SK-N-SH (cell line): ENCODE results near the gene MET. TPM values are rescaled to one million over a fixed set of nuclear protein-coding genes. Genes with fewer than 3 reads are reported as not detected.

Source experiments
- CTCF ChIA-PET: fragments of 300-600, 350-600 bp; formaldehyde crosslinking; extraction: SDS; loops from one replicate; lab custom pipeline; 2021; lab: Yijun Ruan, JAX
- POLR2A ChIA-PET: fragments of 350-600 bp; sonication (Branson Sonifier 250); formaldehyde crosslinking; extraction: SDS; loops from one replicate; lab custom pipeline; 2020; ENCODE audit warnings: antibody characterized with exemption, inconsistent platforms; lab: Yijun Ruan, JAX
- DNase-seq: peaks from one replicate; pipeline ENCODE4 v3.0.0; 2012
- H2AFZ ChIP-seq: fragments of 200-600 bp; sonication (generic); 2 replicates; pipeline ENCODE4 v1.8.1; 2016; ENCODE audit warnings: antibody characterized with exemption, mild to moderate bottlenecking, low read depth
- H3F3A ChIP-seq: fragments of 200-600 bp; sonication (generic); replicated peaks from 2 replicates; pipeline ENCODE3; 2016; ENCODE audit warnings: antibody characterized with exemption, mild to moderate bottlenecking; ENCODE audit not compliant: insufficient read depth
- H3K27ac ChIP-seq, 2 experiments: fragments of 200-500 bp in 1 of 2; fragments of 200-600 bp in 1 of 2; sonication (Bioruptor generic) in 1 of 2; sonication (generic), shearing (Covaris generic) in 1 of 2; 2 replicates each; pipeline versions ENCODE4 v1.5.1 to v1.6.1; 2014 to 2016; ENCODE audit warnings: low read depth in 2 of 2, inconsistent platforms in 1 of 2, low read length in 1 of 2, mild to moderate bottlenecking in 1 of 2, mixed read lengths in 1 of 2
- H3K27me3 ChIP-seq: fragments of 200-600 bp; sonication (generic), shearing (Covaris generic); 2 replicates; pipeline ENCODE4 v1.6.1; 2016; ENCODE audit warnings: mixed run types; ENCODE audit not compliant: insufficient read depth
- H3K36me3 ChIP-seq, 2 experiments: fragments of 200-500 bp in 1 of 2; fragments of 200-600 bp in 1 of 2; sonication (Bioruptor generic) in 1 of 2; sonication (generic) in 1 of 2; replicated peaks in 1 of 2; 2 replicates each; pipeline versions ENCODE3 to v1.5.1; 2014 to 2016; ENCODE audit warnings: low read length in 1 of 2, mild to moderate bottlenecking in 1 of 2; ENCODE audit not compliant: insufficient read depth in 2 of 2, control insufficient read depth in 1 of 2
- H3K4me1 ChIP-seq, 2 experiments: fragments of 200-500 bp in 1 of 2; fragments of 200-600 bp in 1 of 2; sonication (Bioruptor generic) in 1 of 2; sonication (generic), shearing (Covaris generic) in 1 of 2; 2 replicates each; pipeline versions ENCODE4 v1.5.1 to v1.6.1; 2014 to 2016; ENCODE audit warnings: low read depth in 1 of 2, low read length in 1 of 2, mixed run types in 1 of 2; ENCODE audit not compliant: insufficient read depth in 2 of 2, control insufficient read depth in 1 of 2
- H3K4me2 ChIP-seq: fragments of 200-600 bp; sonication (generic), shearing (Covaris generic); 2 replicates; pipeline ENCODE4 v1.6.1; 2017; ENCODE audit warnings: mixed run types
- H3K4me3 ChIP-seq, 2 experiments: fragments of 200-500 bp in 1 of 2; fragments of 200-600 bp in 1 of 2; sonication (Bioruptor generic) in 1 of 2; sonication (generic), shearing (Covaris generic) in 1 of 2; 2 replicates each; pipeline versions ENCODE4 v1.5.1 to v1.8.1; 2014 to 2016; ENCODE audit warnings: low read depth in 2 of 2, inconsistent platforms in 1 of 2, low read length in 1 of 2, mild to moderate bottlenecking in 1 of 2, mixed read lengths in 1 of 2, moderate library complexity in 1 of 2
- H3K79me2 ChIP-seq: fragments of 200-600 bp; sonication (generic); 2 replicates; pipeline ENCODE4 v1.8.1; 2017; ENCODE audit warnings: mild to moderate bottlenecking; ENCODE audit not compliant: insufficient read depth
- H3K9ac ChIP-seq: fragments of 200-600 bp; sonication (generic); 2 replicates; pipeline ENCODE4 v1.6.1; 2017; ENCODE audit warnings: mixed run types
- H3K9me2 ChIP-seq: fragments of 200-600 bp; sonication (generic); 2 replicates; pipeline ENCODE4 v1.6.1; 2017; ENCODE audit warnings: mixed run types
- H3K9me3 ChIP-seq: fragments of 200-600 bp; sonication (generic); 2 replicates; pipeline ENCODE4 v1.6.1; 2017; ENCODE audit warnings: mixed run types, mild to moderate bottlenecking, moderate library complexity
- H4K20me1 ChIP-seq: fragments of 200-600 bp; sonication (generic); 2 replicates; pipeline ENCODE4 v1.6.1; 2017; ENCODE audit warnings: mild to moderate bottlenecking, mixed run types; ENCODE audit not compliant: insufficient read depth
- EP300 ChIP-seq, 2 experiments: IDR thresholded peaks; 2 replicates each; pipeline versions ENCODE4 v1.4.0 to v1.6.1; 2012; ENCODE audit warnings: borderline replicate concordance in 1 of 2, low read depth in 1 of 2, low read length in 1 of 2
- EZH2phosphoT487 ChIP-seq: fragments of 200-600 bp; sonication (generic); IDR thresholded peaks from 2 replicates; pipeline ENCODE4 v1.6.1; 2017; ENCODE audit warnings: low read depth, mixed run types, mild to moderate bottlenecking, antibody characterized with exemption, moderate library complexity, borderline replicate concordance
- FOXJ3 ChIP-seq: sonication (generic); formaldehyde crosslinking; IDR thresholded peaks from 2 replicates; pipeline ENCODE4 v1.5.1; 2020; ENCODE audit warnings: mild to moderate bottlenecking, missing genetic modification reagents
- GATA2 ChIP-seq: sonication (generic); formaldehyde crosslinking; IDR thresholded peaks from 2 replicates; pipeline ENCODE4 v1.5.0; 2020; ENCODE audit warnings: mild to moderate bottlenecking, missing genetic modification reagents
- MEF2A ChIP-seq: IDR thresholded peaks from 2 replicates; pipeline ENCODE4 v1.4.0; 2012; ENCODE audit warnings: low read depth, borderline replicate concordance
- MXI1 ChIP-seq: IDR thresholded peaks from 2 replicates; pipeline ENCODE4 v1.6.1; 2012; ENCODE audit warnings: mild to moderate bottlenecking, low read depth, low read length, improper control_type of control experiment
- PBX3 ChIP-seq: IDR thresholded peaks from 2 replicates; pipeline ENCODE4; 2012
- POLR2AphosphoS5 ChIP-seq: IDR thresholded peaks from 2 replicates; pipeline ENCODE4 v1.6.1; 2012; ENCODE audit warnings: low read depth, low read length
- REST ChIP-seq: IDR thresholded peaks from 2 replicates; pipeline ENCODE4 v1.6.1; 2012; ENCODE audit warnings: mild to moderate bottlenecking, low read depth, low read length, moderate library complexity
- RFX5 ChIP-seq: IDR thresholded peaks from 2 replicates; pipeline ENCODE4 v1.6.1; 2012; ENCODE audit warnings: mild to moderate bottlenecking, improper control_type of control experiment, low read length
- TCF12 ChIP-seq: IDR thresholded peaks from 2 replicates; pipeline ENCODE4 v1.4.0; 2012
- TEAD4 ChIP-seq: IDR thresholded peaks from 2 replicates; pipeline ENCODE4 v1.4.0; 2012; ENCODE audit warnings: mild to moderate bottlenecking, borderline replicate concordance; ENCODE audit not compliant: insufficient read depth
- USF1 ChIP-seq: IDR thresholded peaks from 2 replicates; pipeline ENCODE4 v1.4.0; 2012; ENCODE audit warnings: low read depth, borderline replicate concordance
- ZBTB33 ChIP-seq: IDR thresholded peaks from 2 replicates; pipeline ENCODE4 v1.4.0; 2012; ENCODE audit warnings: low read depth, borderline replicate concordance
- WGBS: methylation state at CpG from one replicate; pipeline ENCODE4 v1.1.6; 2017; ENCODE audit warnings: low lambda C conversion rate; 5-methylcytosine and 5-hydroxymethylcytosine counted together
- polyA plus RNA-seq, 3 experiments: library from polyadenylated mRNA; depleted of rRNA; stranded (reverse); fragments of >200 nt; gene quantifications; 2 replicates each; pipeline ENCODE4 v1.2.3, GENCODE V29; 2012

The MET gene
- polyA plus RNA-seq, 1 of the 3 experiments (the other 2 are of a cell fraction), result 38.7 TPM

GRCh38 chr7:116797612-116798011, 125.6 kb downstream of the MET start:
- Histone ChIP-seq H3K27me3 (peaks cover 30% of the 10 kb centered on the region; the same call in 1 of the 2 replicates), H3K4me3 (no peak overlapping the region), H3K27ac (no peak overlapping the region), H4K20me1 (no peaks in the 10 kb centered on the region)
- DNase-seq, result no peak
- CTCF ChIA-PET, result interaction anchor here (1.4 kb wide), 1 partner anchor 12 kb away, joined by 4 read pairs; no protein-coding TSS in a partner anchor
- TF ChIP-seq TEAD4 (no peak), USF1 (no peak), RFX5 (no peak), POLR2AphosphoS5 (no peak), EZH2phosphoT487 (no peak), EP300 (IDR thresholded peaks at IDR 0.05; ENCODE audit: borderline replicate concordance in 1 of 2, low read depth in 1 of 2, low read length in 1 of 2) (no peak), FOXJ3 (CRISPR knock-in tag) (no peak), MXI1 (no peak), ZBTB33 (no peak), GATA2 (CRISPR knock-in tag) (no peak), REST (no peak), TCF12 (no peak), MEF2A (no peak), PBX3 (no peak)
- TF ChIP-seq, all 33 proteins: peak for 0
- Histone ChIP-seq H3K9me2 (no peaks in the 10 kb centered on the region), H2AFZ (no peak overlapping the region), H3K36me3 (peaks cover 0 to 5% of the 10 kb centered on the region in 2 experiments), H3K4me1 (peaks cover 0 to 8% of the 10 kb centered on the region in 2 experiments; a peak in 2 of 4 replicates), H3K9me3 (no peaks in the 10 kb centered on the region), H3K9ac (no peak overlapping the region), H3K4me2 (no peak overlapping the region), H3K79me2 (no peaks in the 10 kb centered on the region), H3F3A (peaks cover 22% of the 10 kb centered on the region)
- WGBS, result 45% methylated on average over 2 of the region's 2 CpGs
- POLR2A ChIA-PET, result no interaction called here
